ENCODE data around the gene MSN. TPM values are rescaled to one million over a fixed set of nuclear protein-coding genes. Genes with fewer than 3 reads are reported as not detected.

The MSN gene
- total and polyA plus RNA-seq, 2 of the 13 experiments (the other 11 are each of a cell fraction or from before 2014, with no cell fraction given), result 0.15 TPM; not detected in 1

GRCh38 chrX:65696613-65697012 lies 29.2 kb downstream of the MSN start (continued):
- TF ChIP-seq ZNF646 (CRISPR knock-in tag; IDR thresholded peaks at IDR 0.05) (no peak), KDM5A (IDR thresholded peaks at IDR 0.05; ENCODE audit: borderline replicate concordance, low read length) (no peak), FOXK1 (CRISPR knock-in tag; IDR thresholded peaks at IDR 0.05; ENCODE audit: borderline replicate concordance, low read depth) (no peak), NR3C1 (CRISPR knock-in tag; IDR thresholded peaks at IDR 0.05) (no peak), FOXK2 (IDR thresholded peaks at IDR 0.05) (no peak), CREM (IDR thresholded peaks at IDR 0.05) (no peak), CREM (CRISPR knock-in tag; IDR thresholded peaks at IDR 0.05) (no peak), ZNF430 (CRISPR knock-in tag; IDR thresholded peaks at IDR 0.05) (no peak), ELF4 (CRISPR knock-in tag; IDR thresholded peaks at IDR 0.05; ENCODE audit: borderline replicate concordance) (no peak), GMEB2 (CRISPR knock-in tag; IDR thresholded peaks at IDR 0.05; ENCODE audit: low read depth) (no peak)

Measured in HepG2 (cell line).